SHP77 (cell line): Measurements from ENCODE around the gene PTGS1.
A peak's percentile ranks its signal among the peaks of the same experiment; 100 is the strongest.
"Not testable (repeated sequence)": the region's sequence is repeated elsewhere in the genome, so short reads cannot be mapped to it uniquely, and the experiment has no call there.

ENCODE experiments used
- DNase-seq, 2 experiments: peaks; one replicate each; lab custom pipeline; 2025; lab: John Stamatoyannopoulos, UW

Gene PTGS1

DNA sequence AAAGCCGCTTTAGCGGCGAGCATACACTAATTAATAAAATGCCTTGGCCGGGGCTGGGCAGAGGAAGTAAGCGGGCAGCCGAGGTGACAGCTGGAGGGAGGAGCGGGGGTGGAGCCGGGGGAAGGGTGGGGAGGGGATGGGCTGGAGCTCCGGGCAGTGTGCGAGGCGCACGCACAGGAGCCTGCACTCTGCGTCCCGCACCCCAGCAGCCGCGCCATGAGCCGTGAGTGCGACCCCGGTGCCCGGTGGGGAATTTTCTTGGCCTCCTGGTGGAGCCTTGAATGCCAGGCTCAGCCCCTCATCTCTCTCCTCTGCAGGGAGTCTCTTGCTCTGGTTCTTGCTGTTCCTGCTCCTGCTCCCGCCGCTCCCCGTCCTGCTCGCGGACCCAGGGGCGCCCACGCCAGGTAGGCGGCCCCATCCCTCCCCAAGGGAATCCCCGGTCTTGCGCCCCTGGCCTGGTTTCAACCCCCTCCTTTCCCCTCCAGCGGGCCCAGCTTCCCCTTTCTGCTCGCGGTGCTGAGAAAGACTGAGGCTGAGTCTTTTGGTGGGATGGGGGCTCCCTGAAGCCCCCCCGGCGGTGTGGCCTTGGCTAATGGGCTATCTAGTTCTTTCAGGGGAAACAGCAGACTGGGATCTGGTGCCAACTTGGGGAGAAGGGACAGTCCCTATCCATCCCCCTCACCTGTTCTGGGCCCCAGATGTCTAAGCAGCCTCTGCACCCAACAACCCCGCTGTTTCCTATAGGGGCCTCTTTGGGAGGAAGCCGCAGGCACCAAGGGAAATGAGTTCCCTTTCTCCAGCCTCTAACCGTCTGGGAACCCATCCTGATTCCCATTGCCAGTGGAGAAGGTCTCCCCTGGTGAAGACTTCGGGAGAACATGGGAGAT, at the start of gene PTGS1:
Gene PTGS1 (plus strand): TSS at position 156 of the 887 bp plus-strand sequence. CDS start 61 bp downstream, at position 217.
- peak in 1 of 2 experiments; percentile 33 for DNase-seq

- no peak for DNase-seq
These were observed 48.3 kb upstream of the PTGS1 start for GRCh38 chr9:122322553-122322952.

DNA sequence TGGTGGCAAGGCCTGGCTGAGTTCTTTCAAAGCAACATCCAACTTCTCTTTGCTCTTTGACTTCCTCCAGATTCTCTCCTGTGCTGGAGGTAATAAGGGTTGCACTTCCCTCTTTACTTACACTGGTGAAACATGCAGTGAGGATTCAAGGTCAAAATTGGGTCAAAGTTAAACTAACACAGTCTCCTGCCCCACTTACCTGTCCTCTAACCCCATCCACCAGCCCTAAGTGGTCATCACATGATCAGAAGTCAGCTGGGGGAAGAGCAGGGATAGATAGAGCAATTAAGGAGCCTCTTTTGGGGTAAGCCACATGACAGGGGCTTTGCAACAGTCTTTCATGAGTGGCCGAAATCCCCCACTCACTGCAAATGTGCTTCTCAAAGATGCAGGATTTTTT, 46.2 kb upstream of the PTGS1 start:
- not testable (repeated sequence) for DNase-seq

DNA sequence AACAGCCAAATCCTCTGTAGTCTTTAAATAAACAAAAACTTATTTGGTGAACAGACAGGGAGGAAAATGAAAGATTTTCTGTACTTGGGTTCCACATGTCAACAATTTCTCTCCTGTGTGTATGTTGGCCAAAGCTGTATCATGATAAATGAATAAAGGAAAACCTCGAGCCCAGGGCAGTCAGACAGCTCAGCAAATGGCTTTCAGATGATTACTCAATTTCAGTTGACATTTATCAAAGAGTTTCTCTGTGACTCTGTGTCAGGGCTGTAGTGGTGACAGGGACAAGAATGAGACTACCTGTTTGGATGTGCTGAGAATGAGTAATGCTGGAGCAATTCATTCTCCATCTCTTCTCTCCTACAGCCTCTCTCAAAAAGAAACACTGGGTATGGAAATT, 45.7 kb upstream of the PTGS1 start:
- no peak for DNase-seq

GRCh38 chr9:122327175-122327574, 43.6 kb upstream of the PTGS1 start:
- DNase-seq = no peak

DNA sequence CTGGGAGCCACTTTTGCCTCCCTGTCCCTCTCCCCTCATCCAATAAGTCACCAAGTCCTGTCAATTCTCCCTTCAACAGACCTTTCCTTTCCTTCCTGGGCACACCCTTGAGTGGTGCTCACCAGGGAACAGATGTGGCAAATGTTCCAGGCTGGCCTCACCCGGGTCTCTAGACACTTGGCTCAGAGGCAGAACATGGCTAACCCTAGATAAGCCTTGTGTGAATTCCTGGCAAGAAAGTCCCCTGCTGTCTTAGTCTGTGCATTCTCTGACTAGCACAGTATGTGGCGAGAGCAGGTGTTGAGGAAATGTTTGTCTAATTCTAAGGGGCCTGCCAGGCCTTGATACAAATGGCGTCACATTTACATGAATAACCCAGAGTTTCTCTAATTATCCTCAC, 41.2 kb upstream of the PTGS1 start:
- no peak for DNase-seq

- not testable (repeated sequence) for DNase-seq
These were observed 40.4 kb upstream of the PTGS1 start for GRCh38 chr9:122330466-122330865.

GRCh38 chr9:122331523-122331927, 39.3 kb upstream of the PTGS1 start:
- DNase-seq = no peak

DNA sequence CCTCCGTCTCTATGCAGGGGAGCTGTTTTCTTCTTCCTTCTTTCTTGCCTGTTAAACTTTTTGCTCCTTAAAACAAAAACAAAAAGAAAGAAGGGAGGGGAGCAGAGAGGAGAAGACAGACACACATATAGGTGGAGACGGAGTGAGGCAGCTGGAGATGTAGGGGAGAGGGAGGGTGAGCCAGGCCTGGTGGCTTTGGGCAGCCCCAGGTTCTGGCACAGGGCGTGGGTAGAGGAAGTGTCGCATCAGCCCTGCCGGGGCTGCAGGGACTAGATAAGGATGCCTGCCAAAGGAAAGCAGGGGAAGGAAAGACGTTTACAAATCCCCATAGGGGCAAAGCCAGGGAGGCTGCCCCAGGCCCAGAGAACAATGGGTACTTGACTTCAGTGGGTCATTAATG, 38.7 kb upstream of the PTGS1 start:
- no peak for DNase-seq

- no peak for DNase-seq
These were observed 38.2 kb upstream of the PTGS1 start for GRCh38 chr9:122332644-122333043.

DNA sequence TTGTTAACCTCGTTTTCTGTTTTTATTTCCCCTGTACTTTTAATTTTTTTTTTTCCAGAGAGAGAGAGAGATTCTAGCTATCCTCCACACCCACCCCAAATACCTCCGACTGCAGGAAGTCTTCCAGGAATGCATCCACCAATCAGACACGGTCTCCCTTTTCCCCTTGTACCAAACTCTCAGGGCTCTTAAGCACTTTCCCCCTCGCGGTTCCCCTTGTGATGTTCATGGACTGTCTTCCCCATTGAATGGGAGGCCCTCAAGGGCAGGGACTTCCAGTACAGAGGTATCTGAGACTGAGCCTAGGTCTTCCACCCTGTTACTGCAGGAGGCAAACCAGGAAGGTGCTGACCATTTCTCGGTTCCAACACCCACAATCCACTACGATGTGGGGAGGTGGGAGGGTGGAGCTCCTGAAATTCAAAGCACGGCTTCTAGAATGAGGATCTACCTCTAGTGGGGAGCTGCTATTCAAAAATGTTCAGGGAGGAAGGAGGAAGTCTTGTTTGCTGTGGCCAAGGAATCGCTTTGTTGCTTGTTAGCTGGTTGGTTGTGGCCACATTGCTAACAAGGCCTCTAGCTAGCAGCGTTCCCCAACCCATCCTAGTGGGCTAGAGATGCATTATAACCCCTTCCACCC, 37.5 kb upstream of the PTGS1 start:
- no peak for DNase-seq

DNA sequence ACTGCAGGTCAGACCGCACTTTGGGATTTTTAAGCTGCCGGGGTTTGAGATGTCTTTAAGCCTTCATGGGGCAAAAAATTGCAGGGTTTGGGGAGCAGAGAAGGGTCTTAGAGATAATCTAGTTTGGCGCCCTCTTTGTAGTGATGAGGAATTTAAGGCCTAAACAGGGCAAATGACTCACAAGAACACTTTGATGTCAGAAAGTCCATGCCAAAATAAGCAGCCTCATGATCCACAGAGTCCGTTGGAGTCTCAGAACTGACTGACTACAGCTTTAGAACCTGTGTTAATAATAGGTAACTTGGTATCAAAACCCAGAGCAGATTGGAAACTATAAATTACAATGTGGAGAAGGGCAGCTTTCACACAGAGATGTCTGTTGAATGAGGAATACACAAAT, 35.9 kb upstream of the PTGS1 start:
- no peak for DNase-seq

DNA sequence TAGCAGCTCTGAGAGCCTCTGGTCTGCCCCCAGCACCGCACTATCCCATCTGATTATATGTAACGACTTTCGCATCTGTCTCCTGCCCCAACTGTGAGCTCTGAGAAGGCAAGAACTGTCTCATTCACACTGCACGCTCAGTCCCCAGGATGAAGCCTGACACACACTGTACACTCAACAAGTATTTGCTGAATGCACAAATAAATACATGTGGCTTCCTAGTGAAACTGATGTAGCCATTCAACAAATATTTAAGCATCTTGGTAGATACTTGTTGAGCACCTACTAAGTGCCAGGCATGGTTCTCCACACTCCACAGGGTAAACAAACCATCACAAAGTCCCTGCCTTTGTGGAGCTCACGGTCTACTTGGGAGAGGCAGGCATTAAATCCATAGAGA, 34.6 kb upstream of the PTGS1 start:
- no peak for DNase-seq

- DNase-seq = no peak
These were observed 33.8 kb upstream of the PTGS1 start for GRCh38 chr9:122336866-122337555.

DNA sequence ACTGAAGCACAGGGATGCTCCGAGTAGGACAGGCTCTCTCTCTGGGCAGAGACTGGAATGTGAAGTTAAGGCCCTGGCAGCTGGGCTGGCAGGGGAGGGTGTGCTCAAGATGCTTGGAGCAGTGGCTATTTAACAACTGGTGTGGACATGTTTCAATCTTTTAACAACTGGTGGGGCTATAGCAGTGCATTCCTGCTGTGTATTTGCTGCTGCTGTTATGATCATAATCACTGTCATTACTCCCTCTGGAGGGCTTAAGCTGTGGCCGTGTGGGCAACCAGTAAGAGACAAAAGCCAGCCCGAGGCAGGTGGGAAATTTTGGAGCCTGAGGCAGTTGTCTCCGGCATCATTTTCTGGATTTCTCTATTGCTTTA, 33.3 kb upstream of the PTGS1 start:
- DNase-seq = no peak

- DNase-seq = no peak
These were observed 32.3 kb upstream of the PTGS1 start for GRCh38 chr9:122338536-122338935.

GRCh38 chr9:122338994-122339393, 31.8 kb upstream of the PTGS1 start:
- DNase-seq = no peak

DNA sequence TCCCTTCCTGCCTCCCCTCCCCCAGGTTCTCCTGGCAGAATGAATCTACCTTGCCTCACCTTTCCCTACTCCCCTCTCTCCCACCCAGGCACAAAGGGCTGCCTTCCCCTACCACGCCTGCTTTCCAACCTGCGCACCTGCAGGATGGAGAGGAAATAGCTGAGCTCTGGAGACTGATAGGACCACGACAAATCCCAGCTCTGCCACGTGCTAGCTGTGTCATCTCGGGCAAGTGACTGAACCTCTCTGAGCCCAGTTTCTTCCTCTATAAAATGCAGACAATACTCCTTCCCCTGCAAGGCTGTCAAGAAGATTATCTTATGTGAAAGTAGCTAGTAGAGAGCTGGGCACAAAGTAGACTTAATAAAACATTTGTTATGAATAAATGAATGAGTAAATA, 31.2 kb upstream of the PTGS1 start:
- no peak for DNase-seq

DNA sequence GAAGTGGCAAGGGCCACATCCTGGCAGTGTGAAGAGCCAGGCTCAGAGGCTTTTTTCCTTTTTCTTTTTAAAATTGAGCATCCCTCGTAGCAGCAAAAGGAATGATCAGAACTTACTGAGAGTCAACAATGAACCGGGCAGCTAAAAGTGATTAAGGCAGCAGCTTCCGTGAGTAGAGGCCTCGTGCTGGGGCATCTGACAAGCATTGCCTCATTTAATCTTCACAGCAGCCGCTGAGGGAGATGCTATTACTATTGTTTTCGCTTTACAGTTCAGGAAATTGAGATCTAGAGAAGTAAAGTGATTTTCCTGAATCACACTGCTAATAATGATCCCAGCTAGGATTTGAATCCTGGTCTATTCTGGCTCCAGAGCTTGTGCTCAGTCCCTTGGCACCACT, 30.7 kb upstream of the PTGS1 start:
- DNase-seq = no peak

- no peak for DNase-seq
These were observed 28.3 kb upstream of the PTGS1 start for GRCh38 chr9:122342323-122343050.

GRCh38 chr9:122346478-122347347, 24.1 kb upstream of the PTGS1 start:
- peak in 1 of 2 experiments; percentile 23 for DNase-seq
